NCI-H1436 (cell line): ENCODE results near the gene RIC1.
"Not testable (repeated sequence)": the region's sequence is repeated elsewhere in the genome, so short reads cannot be mapped to it uniquely, and the experiment has no call there.

Experiments
- DNase-seq: peaks from one replicate; lab custom pipeline; 2025; lab: John Stamatoyannopoulos, UW

Gene RIC1

DNA sequence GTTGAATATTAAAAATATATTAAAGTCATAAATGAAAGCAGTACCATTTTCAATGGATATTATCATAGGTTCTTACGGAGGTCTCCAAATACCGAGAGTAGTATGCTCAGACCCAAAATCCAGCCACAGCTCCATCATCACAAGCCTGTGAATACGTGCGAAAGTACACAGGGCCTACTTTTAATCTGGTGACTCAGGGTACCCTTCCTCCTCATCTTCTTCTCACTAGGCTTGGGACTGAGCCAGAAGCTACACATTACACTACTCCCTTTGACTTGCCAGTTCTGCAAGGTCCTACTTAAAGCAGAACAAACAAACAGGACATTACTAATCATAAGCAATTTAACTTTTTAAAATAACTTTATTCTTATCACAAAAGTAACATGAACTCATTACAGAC is 7.6 kb upstream of the RIC1 start:
- no peak for DNase-seq

DNA sequence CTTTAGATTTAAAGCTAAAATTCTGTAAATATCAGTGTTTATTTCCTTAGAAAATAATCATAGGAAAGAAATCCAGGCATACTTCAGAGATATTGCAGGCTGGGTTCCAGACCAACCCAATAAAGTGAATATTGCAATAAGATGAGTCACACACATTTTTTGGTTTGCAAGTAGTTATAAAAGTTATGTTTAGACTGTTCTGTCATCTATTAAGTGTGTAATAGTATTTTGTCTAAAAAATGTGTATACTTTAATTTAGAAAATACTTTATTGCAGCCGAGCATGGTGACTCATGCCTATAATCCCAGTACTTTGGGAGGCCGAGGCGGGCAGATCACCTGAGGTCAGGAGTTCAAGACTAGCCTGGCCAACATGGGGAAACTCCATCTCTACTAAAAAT is 6.9 kb upstream of the RIC1 start:
- DNase-seq, result no peak

DNA sequence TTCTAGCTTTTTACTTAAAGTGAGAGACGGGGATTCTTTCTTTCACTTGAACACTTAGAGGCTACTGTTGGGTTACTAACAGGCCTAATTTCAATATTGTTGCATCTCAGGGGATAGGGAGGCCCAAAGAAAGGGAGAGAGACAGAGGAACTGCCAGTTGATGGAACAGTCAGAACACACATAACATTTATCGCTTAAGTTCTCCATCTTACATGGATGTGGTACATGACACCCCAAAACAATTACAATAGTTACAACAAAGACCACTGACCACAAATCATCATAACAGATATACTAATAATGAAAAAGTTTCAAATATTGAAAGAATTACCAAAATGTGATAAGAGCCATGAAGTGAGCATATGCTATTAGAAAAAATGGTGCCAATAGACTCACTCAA is 4.3 kb upstream of the RIC1 start:
- no peak for DNase-seq

DNA sequence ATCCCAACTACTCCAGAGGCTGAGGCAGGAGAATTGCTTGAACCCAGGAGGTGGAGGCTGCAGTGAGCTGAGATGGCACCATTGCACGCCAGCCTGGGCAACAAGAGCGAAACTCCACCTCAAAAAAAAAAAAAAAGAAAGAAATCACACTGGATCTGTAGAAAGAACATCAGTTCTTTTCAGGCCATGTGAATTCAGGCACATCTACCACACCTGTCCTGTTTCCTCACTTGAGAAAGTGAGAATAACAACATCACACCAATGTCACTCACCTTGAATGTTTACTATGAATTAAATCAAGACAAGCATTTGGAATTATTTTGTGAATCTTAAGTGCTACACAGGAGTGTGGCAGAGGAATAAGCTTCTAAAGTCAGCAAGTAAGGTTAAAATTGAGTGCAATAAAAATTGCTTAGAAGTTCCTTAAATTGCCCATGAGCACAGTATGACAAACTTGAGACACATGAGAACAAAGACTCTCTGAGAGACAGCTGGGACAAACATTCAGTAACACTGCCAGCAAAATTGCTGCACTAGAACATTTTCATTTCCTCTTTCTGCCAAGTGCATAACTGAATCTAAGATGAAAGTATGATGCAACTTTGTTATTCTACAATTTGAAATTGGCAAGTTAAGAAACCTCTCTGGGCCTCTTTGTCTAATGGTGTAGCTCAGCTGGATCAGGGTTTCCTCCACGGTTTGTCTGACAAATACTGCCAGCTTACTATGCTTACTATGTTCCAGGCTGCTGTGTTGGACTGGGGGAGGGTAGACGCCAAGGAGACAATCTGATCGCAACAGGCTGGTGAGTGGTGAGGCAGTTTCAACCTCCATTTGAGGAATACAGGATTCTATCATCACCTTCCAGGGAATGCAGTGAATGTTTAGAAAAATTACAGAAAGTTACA is 1.9 kb upstream of the RIC1 start:
- DNase-seq, result peak; percentile 8

DNA sequence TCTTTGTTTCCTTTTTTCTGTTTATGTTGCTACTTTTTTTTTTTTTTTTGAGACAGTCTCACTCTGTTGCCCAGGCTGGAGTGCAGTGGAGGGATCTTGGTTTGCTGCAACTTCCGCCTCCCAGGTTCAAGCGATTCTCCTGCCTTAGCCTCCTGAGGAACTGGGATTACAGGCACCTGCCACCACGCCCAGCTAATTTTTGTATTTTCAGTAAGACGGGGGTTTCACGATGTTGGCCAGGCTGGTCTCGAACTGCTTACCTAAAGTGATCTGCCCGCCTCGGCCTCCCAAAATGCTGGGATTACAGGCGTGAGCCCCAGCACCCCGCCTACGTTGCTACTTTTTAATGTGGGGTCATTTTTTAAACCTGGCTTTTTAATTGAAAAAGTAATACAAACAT is 1.2 kb upstream of the RIC1 start:
- not testable (repeated sequence) for DNase-seq

DNA sequence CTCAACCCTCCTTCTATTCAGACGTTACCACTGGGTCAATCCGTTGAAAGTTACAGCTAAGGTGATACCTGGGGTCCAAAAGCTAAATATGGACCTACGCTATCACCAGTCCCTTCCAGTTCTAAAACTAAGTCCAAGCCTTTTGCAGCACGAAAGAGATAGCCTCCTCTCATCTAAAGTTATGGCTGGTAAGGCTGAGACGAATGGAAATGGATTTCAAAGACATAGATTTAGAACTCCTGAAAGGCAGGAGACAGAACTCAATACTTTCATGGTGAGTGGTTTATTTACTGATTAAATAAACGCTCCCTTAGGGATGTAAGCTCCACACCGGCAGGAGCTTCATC is 751 bp upstream of the RIC1 start:
- no peak for DNase-seq

DNA sequence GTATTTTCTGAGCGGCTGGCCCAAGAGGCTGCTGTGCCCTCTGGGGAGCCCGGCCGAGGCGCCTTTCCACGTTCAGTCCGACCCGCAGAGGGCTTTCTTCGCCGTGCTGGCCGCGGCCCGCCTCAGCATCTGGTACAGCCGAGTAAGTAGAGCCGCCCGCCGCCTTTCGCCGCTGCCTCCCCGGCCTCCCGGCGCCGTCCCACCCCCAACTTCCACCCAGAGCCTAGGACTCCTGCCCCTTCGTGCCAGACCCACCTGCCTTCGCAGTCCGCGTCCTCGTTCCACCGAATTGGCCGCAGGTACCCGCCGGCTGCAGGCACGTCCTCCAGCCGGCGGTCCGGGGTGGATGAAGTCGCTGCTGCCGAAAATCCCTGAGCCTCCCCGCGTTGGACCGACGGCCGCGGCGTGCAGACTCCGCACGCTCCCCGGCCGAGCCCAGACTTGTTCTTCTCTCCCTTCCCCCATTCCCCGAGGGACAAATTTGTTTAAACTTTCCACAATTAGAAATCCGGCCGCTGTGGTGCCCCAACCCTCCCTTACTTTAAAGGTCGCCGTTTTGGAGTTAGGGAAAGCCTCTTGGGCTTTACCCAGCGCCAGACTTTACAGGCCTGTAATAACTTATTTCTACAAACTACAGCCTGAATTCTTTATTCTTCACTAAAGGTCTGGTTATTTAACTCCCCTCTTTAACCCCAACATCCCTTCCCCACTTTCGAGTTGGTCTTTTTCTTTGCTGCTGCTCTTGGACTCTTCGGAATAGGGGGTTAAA is 589 bp downstream of the RIC1 start:
- DNase-seq, result peak; percentile 35

DNA sequence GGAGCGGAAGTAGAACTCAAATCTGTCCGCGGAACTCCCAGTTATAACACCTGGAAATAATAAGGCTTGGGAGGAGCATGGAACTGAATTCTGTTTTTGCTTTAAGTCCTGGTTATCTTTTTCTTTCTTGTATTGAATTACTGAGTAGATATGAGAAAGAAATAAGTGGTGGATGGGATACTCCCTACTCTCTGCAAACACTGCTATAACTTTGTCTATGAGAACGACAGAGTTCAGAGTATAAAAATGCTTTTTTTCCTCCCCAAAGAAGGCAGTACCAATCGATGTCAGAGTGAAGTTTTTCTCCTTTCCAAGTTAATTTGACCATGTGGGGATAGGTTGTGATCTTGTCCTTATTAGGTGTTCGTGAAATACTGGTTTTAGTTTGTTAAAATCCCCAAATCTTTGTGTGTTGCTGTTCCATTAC is 1.2 kb downstream of the RIC1 start:
- no peak for DNase-seq

DNA sequence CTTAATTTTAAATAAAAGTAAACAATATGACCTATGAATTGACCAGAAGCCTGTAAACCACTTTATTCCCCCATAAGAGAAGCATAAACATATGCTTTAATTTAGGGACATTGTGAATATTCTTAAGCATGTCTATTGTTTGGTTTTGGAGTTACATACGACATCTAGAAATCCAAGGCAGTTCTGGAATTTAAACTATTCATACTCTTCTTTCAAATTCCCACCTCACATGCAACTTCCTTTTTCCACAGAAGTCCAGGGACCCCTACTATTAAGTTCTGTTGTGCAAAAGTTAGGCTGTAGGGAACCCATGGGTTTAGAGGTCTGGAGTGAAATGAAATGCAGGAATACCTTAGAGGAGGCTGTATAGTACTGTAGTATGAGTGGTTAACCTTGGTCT is 2.1 kb downstream of the RIC1 start:
- no peak for DNase-seq

DNA sequence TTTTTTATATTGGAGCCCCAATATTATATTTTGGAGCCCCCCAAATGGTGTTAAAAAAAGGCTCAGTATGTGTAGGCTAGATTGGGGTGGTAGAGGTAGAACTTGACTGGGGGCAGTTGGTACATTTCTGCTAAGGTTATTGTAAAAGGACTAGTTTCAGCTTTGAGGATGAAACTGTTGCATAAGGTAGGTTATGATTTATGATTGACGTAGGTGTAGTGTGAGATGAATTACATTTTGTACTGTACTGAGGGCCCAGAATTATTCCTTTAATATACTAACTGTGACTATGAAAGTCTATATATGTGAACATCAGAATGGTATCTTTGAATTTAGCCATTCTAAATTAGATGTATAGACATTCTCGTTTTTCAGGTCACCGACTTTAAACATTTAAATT is 3.6 kb downstream of the RIC1 start:
- no peak for DNase-seq

DNA sequence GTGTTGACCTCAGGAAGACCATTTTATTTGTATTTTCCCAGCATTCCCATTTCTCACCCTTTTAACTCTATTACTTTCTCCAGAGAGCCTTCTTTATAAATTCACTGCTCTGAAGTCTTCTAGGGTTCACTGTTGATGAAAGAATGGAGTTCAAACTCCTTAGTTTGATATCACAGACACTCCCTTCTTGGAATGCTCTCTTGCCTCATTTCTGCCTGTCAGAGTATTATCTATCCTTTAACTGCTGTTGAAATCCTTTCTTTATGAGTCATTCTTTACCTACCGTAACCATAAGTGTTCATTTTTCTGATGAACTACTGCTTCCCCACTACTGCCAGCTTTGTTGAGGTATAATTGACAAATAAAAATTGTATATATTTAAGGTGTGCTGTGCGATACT is 4.3 kb downstream of the RIC1 start:
- no peak for DNase-seq

DNA sequence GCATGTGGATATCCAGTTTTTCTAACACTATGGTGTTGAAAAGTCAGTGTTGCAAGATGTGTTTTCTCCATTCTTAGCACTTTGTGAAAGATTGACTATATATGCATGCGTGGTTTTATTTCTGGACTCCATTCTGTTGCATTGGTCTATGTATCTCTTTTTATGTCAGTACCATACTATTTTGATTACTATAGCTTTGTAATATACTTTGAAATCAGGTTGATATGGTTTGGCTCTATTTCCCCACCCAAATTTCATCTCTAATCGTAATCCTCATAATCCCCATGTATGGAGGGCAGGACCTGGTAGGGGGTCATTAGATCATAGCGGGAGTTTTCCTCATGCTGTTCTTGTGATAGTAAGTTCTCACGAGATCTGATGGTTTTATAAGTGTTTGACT is 6.5 kb downstream of the RIC1 start:
- DNase-seq, result no peak

DNA sequence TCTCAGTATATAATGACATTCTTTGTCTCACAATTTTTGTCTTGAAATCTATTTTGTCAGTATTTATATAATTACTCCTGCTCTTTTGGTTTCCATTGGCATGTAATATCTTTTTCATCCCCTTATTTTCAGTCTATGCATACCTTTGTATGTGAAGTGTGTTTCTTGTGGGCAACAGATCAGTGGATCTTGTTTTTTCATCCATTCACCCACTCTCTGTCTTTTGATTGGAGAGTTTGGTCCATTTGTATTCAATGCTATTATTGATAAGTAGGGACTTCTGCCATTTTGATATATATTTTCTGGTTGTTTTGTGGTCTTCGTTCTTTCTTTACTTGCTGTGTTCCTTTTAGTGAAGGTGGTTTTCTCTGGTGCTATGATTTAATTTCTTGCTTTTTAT is 10.9 kb downstream of the RIC1 start:
- no peak for DNase-seq

DNA sequence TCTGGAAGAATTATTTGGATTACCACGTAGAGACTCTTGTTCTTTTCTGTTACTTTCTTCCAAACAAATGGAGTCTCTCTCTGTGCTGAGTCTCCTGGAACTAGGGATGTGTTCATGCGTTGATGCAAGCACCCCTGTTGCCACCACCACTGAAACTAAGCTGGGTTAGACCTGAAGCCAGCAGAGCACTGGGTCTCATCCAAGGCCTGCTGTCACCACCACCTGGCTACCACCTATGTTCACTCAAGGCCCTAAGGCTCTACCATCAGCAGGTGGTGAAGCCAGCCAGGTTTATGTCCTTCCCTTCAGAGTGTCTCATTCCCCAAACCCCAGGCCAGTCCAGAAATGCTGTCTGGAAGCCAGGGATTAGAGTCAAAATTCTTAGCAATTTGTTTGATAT is 13.3 kb downstream of the RIC1 start:
- no peak for DNase-seq

DNA sequence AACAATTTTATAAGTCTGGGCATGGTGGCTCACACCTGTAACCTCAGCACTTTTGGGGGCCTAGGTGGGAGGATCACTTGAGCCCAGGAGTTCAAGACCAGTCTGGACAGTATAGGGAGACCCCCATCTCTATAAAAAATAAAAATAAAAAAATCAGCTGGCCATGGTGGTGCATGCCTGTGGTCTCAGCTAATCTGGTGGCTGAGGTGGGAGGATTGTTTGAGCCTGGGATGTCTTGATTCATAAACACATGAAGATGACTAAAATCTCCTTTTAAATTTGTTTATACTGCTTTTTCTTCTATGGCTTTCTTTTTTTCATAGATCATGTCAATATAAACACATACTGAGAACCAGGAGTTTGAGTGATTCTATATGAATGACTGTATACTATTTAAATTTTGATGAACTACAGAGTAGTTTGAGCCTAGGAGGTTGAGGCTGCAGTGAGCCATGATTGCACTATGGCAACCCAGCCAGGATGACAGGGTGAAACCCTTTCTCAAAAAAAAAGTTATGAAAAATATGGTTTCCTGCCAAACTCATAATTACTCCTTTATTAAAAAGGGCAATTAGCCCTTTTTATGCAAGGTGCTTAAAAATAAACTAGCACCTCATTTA is 14.2 kb downstream of the RIC1 start:
- DNase-seq, result no peak

DNA sequence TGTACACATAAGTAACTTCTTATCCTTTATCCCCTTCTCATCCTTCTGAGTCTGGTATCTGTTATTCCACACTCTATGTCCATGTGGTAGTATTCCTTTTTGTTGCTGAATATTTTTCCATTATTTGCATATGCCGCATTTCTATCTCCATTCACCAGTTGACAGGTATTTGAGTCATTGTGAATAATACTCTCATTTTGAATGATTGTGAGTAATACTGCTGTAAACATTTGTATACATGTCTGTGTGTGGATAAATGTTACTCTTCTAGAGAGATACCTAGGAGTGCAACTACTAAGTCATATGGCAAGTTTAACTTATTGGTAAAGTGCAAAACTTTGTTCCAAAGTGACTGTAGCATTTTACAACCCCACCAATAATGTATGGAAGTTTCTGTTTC is 15.6 kb downstream of the RIC1 start:
- no peak for DNase-seq

DNA sequence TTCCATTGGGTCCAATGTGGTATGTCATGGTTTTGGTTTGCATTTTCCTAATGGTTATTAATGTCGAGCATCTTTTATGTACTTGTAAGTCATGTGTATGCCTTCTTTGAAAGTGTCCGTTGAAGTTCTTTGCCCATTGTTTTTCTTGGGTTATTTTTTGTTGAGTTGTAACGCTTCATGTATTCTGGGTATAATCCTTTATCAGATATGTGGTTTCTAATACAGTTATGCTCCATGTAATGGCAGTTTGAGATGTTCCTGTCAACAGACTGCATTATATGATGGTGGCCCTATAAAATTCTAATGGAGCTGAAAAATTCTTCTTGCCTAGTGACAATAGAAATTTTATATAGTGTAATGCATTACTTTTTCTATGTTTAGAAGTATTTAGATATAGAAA is 17.2 kb downstream of the RIC1 start:
- DNase-seq, result no peak

DNA sequence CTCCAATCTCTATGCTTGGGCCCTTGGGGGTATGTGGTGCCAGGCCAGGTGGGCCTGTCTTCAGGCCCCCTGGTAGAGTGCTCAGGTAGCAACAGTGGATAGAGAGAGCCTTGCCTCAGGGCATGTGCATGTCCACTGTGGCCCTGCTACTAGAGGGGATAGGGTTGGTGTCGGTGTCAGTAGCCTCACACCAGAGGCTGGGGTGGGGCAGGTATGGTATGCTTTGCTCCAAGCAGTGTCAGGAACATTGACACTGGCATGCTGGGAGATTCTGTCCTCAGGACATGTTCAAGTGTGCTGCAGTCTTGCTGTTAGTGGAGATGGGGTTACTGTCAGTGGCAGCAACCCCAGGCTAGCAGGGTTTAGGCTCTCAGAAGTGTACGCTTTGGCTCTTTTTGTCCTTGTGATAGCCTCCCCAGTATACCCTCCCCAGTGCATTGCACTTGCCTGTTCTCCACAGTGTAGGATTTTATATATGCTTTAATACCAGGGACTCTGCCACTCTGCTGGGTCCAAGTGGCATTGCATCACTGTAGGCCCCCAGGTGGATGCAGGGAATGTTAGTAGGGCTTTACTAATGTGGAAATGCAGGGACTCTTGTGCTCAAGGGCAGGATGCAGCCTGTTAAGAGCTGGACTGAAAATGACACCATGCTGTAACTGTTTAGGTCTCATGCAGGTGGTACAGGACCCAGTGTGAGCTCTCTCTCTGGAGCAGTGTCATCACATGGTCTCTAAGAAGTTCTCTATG is 21.6 kb downstream of the RIC1 start:
- DNase-seq, result no peak

DNA sequence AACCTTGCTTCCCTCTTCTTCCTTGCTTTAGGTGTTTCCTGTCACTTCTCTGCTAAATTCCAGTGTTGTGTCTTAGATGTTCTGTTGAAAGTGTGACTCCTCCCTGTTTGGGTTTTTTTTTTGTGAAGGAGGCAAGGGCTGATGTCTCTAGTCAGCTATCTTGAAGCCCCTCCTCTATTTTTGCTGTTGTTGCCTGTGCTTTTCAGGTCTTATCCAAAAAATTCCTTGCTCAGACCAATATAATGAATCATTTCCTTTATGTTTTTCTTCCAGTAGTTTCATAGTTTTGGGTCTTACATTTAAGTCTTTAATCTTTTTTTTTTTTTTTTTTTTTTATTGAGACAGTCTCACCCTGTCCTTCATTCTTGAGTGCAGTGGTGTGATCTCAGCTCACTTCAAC is 22.3 kb downstream of the RIC1 start:
- DNase-seq, result no peak

DNA sequence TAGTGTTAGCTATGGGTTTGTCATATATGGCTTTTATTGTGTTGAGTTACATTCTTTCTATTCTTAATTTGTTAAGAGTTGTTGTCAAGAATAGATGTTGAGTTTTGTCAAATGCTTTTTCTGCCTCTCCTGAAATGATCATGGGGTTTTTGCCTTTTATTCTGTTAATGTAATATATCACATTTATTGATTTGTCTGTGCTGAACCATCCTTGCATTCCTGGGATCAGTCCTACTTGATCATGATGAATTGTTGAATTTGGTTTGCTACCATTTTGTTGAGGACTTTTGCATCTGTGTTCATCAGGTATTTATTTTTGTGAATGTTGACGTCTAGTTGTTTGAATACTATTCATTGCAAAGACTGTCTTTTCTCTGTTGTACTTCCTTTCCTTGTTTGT is 23.9 kb downstream of the RIC1 start:
- no peak for DNase-seq

DNA sequence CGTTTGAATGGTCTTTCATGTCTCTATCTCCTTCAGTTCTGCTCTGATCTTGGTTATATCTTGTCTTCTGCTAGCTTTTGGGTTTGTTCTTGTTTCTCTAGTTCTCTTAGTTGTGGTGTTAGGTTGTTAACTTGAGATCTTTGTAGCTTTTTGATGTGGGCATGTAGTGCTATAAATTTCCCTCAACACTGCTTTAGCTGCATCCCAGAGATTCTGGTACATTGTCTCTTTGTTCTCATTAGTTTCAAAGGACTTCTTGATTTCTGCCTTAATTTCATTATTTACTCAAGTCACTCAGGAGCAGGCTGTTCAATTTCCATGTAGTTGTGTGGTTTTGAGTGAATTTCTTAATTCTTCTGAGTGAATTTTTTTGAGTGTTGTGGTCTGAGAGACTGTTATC is 33.9 kb downstream of the RIC1 start:
- DNase-seq, result not testable (repeated sequence)

DNA sequence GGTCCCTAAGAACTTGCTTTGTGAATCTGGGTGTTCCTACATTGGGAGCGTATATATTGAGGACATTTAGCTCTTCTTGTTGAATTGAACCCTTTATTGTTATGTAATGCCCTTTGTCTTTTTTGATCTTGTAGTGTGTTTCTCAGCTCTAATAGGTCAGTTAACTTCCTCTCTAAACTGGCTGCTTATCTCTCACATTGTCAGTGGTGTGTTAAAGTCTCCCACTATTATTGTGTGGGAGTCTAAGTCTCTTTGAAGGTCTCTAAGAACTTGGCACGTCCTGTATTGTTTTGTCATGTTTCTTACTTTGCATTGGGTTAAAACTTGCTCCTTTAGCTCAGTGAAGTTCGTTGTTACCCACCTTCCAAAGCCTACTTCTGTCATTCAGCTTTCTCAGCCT is 36.2 kb downstream of the RIC1 start:
- no peak for DNase-seq
